K562 (cell line): ENCODE results near the gene PRRT1. TPM values are rescaled to one million over a fixed set of nuclear protein-coding genes. Genes with fewer than 3 reads are reported as not detected.

Experiments
- BRCA1 ChIP-seq, 2 experiments: fragments of 450-650 bp in 1 of 2; sonication (generic) in 1 of 2; formaldehyde crosslinking in 1 of 2; IDR thresholded peaks; 2 replicates each; pipeline versions ENCODE4 v1.5.0 to v1.6.1; 2017 to 2020; ENCODE audit warnings: mild to moderate bottlenecking in 1 of 2, missing genetic modification reagents in 1 of 2
- BRD9 ChIP-seq: fragments of 450-650 bp; IDR thresholded peaks from 2 replicates; pipeline ENCODE4 v1.6.1; 2018; ENCODE audit warnings: low read depth; ENCODE audit not compliant: partially characterized antibody
- DACH1 ChIP-seq: fragments of 450-650 bp; IDR thresholded peaks from 2 replicates; pipeline ENCODE4 v1.6.1; 2018; ENCODE audit not compliant: partially characterized antibody
- DMBX1 ChIP-seq: fragments of 250-450 bp; sonication (Bioruptor Pico); IDR thresholded peaks from 2 replicates; pipeline ENCODE4 v1.8.0; 2022; ENCODE audit warnings: inconsistent platforms, mild to moderate bottlenecking, moderate library complexity, borderline replicate concordance
- FOXK1 ChIP-seq: sonication (generic); formaldehyde crosslinking; IDR thresholded peaks from 2 replicates; pipeline ENCODE4 v1.8.0; 2022; ENCODE audit warnings: missing genetic modification reagents, mild to moderate bottlenecking, borderline replicate concordance
- FOXM1 ChIP-seq, 2 experiments: fragments of 450-650 bp in 1 of 2; sonication (generic) in 1 of 2; formaldehyde crosslinking in 1 of 2; IDR thresholded peaks; 2 replicates each; pipeline versions ENCODE4 v1.6.1 to v1.9.0; 2017 to 2022; ENCODE audit warnings: low read depth in 2 of 2, mild to moderate bottlenecking in 2 of 2, missing genetic modification reagents in 1 of 2, moderate library complexity in 1 of 2
- GATA2 ChIP-seq: sonication (generic); formaldehyde crosslinking; IDR thresholded peaks from 2 replicates; pipeline ENCODE4 v1.4.0; 2020; ENCODE audit warnings: mild to moderate bottlenecking, missing genetic modification reagents
- HIVEP1 ChIP-seq: fragments of 250-450 bp; sonication (Bioruptor Pico); IDR thresholded peaks from 2 replicates; pipeline ENCODE4 v1.4.0; 2020; ENCODE audit warnings: mild to moderate bottlenecking
- HMG20A ChIP-seq: fragments of 450-650 bp; formaldehyde crosslinking; conservative IDR thresholded peaks from 2 replicates; pipeline ENCODE4 v1.4.0; 2020; ENCODE audit warnings: mild to moderate bottlenecking, mixed read lengths
- MCM3 ChIP-seq: fragments of 450-650 bp; IDR thresholded peaks from 2 replicates; pipeline ENCODE4 v1.6.1; 2016
- PHB2 ChIP-seq: fragments of 450-650 bp; IDR thresholded peaks from 2 replicates; pipeline ENCODE4 v1.6.1; 2017; ENCODE audit warnings: low read depth
- PRPF4 ChIP-seq: fragments of 200-400 bp; formaldehyde crosslinking; IDR thresholded peaks from one replicate; pipeline ENCODE4 v1.6.1; 2017; ENCODE audit warnings: low read length, low read depth, mild to moderate bottlenecking; ENCODE audit not compliant: insufficient read depth, poor library complexity, severe bottlenecking
- SMARCA4 ChIP-seq: fragments of 450-650 bp; IDR thresholded peaks from 2 replicates; pipeline ENCODE4 v1.6.1; 2016
- XRCC3 ChIP-seq: fragments of 450-650 bp; IDR thresholded peaks from 2 replicates; pipeline ENCODE4 v1.6.1; 2017; ENCODE audit warnings: mild to moderate bottlenecking, moderate library complexity
- ZKSCAN8 ChIP-seq: fragments of 200-800 bp; sonication (Bioruptor generic); IDR thresholded peaks from 2 replicates; pipeline ENCODE4 v1.6.1; 2016; ENCODE audit warnings: missing genetic modification characterization, missing compliant biosample characterization
- ZNF165 ChIP-seq: fragments of 250-450 bp; sonication (Bioruptor Pico); IDR thresholded peaks from 2 replicates; pipeline ENCODE4 v1.4.0; 2020; ENCODE audit warnings: borderline replicate concordance
- ZNF408 ChIP-seq: fragments of 250-450 bp; sonication (Bioruptor Pico); IDR thresholded peaks from 2 replicates; pipeline ENCODE4 v1.4.0; 2020; ENCODE audit warnings: low read depth, mild to moderate bottlenecking, moderate library complexity
- ZNF785 ChIP-seq: fragments of 250-450 bp; sonication (Bioruptor Pico); IDR thresholded peaks from 2 replicates; pipeline ENCODE4 v1.4.0; 2020; ENCODE audit warnings: mild to moderate bottlenecking
- ZSCAN32 ChIP-seq: fragments of 450-650 bp; formaldehyde crosslinking; IDR thresholded peaks from 2 replicates; pipeline ENCODE4 v1.4.0; 2020; ENCODE audit warnings: mild to moderate bottlenecking, moderate library complexity
- polyA plus RNA-seq, 8 experiments: library from polyadenylated mRNA; depleted of rRNA in 4 of 8; stranded (reverse) in 5 of 8; unstranded in 3 of 8; fragments of >200 nt; fragmentation: Nextera tagmentation in 2 of 8; fragmentation: Illumina TruSeq in 1 of 8; extraction: Ambion mirVana in 2 of 8; extraction: Trizol in 1 of 8; gene quantifications; 2 replicates each; pipeline versions ENCODE4 v1.2.1 to v1.2.3, GENCODE V29; 2011 to 2014; ENCODE audit warnings: inconsistent platforms in 1 of 8, missing spikeins in 1 of 8
- total RNA-seq, 7 experiments: library from RNA; depleted of rRNA in 6 of 7; stranded (reverse); fragments of >200 nt in 6 of 7; fragmentation: Illumina TruSeq in 2 of 7; extraction: Trizol in 2 of 7; gene quantifications; 2 replicates each; pipeline versions ENCODE4 v1.2.1 to v1.2.3, GENCODE V29; 2011 to 2021; ENCODE audit warnings: low replicate concordance in 1 of 7
- TF ChIP-seq, protein P1 (sequence below): IDR thresholded peaks from 2 replicates; pipeline ENCODE4 v1.6.1; 2012; ENCODE audit warnings: low read depth, low read length, improper control_type of control experiment, borderline replicate concordance
- TF ChIP-seq, protein P2 (sequence below), 2 experiments: fragments of 150-350 bp in 1 of 2; IDR thresholded peaks; 2 replicates each; pipeline ENCODE4 v1.6.1; 2012 to 2016; ENCODE audit warnings: low read depth in 2 of 2, low read length in 2 of 2, mild to moderate bottlenecking in 1 of 2, moderate library complexity in 1 of 2
- TF ChIP-seq, protein P3 (sequence below): fragments of 250-450 bp; sonication (Bioruptor Pico); IDR thresholded peaks from 2 replicates; pipeline ENCODE4 v1.4.0; 2020; ENCODE audit warnings: borderline replicate concordance
- TF ChIP-seq, protein P4 (sequence below): sonication (generic); formaldehyde crosslinking; IDR thresholded peaks from 2 replicates; pipeline ENCODE4 v1.8.1; 2023; ENCODE audit warnings: mild to moderate bottlenecking, missing genetic modification reagents, moderate library complexity

PRRT1 gene
- total and polyA plus RNA-seq, 9 of the 15 experiments (the other 6 are each of a cell fraction or from before 2014, with no cell fraction given) = 0.14 to 3.5 (median 0.41) TPM

DNA sequence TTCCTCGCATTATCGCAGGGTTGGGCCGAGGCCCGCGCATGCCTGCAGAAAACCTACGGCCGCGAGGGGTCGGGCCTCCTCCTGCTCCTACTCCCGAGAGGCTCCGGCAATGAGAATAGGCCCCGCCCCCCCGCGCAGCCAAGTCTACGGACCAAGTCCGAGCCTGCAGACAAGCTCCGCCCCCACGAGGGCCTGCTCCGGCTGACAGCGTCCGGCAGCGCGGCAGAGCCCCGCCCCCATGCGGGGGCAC is 43.8 kb upstream of the PRRT1 start (continued):
- no peak for TF ChIP-seq BRCA1 (IDR thresholded peaks at IDR 0.05)
- no peak for TF ChIP-seq BRCA1 (CRISPR knock-in tag; IDR thresholded peaks at IDR 0.05)
- TF ChIP-seq, protein P1, sequence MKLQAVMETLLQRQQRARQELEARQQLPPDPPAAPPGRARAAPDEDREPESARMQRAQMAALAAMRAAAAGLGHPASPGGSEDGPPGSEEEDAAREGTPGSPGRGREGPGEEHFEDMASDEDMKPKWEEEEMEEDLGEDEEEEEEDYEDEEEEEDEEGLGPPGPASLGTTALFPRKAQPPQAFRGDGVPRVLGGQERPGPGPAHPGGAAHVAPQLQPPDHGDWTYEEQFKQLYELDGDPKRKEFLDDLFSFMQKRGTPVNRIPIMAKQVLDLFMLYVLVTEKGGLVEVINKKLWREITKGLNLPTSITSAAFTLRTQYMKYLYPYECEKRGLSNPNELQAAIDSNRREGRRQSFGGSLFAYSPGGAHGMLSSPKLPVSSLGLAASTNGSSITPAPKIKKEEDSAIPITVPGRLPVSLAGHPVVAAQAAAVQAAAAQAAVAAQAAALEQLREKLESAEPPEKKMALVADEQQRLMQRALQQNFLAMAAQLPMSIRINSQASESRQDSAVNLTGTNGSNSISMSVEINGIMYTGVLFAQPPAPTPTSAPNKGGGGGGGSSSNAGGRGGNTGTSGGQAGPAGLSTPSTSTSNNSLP = no peak
- no peak for TF ChIP-seq PRPF4
- no peak for TF ChIP-seq ZSCAN32
- no peak for TF ChIP-seq SMARCA4
- no peak for TF ChIP-seq MCM3
- no peak for TF ChIP-seq BRD9
- TF ChIP-seq, protein P2, sequence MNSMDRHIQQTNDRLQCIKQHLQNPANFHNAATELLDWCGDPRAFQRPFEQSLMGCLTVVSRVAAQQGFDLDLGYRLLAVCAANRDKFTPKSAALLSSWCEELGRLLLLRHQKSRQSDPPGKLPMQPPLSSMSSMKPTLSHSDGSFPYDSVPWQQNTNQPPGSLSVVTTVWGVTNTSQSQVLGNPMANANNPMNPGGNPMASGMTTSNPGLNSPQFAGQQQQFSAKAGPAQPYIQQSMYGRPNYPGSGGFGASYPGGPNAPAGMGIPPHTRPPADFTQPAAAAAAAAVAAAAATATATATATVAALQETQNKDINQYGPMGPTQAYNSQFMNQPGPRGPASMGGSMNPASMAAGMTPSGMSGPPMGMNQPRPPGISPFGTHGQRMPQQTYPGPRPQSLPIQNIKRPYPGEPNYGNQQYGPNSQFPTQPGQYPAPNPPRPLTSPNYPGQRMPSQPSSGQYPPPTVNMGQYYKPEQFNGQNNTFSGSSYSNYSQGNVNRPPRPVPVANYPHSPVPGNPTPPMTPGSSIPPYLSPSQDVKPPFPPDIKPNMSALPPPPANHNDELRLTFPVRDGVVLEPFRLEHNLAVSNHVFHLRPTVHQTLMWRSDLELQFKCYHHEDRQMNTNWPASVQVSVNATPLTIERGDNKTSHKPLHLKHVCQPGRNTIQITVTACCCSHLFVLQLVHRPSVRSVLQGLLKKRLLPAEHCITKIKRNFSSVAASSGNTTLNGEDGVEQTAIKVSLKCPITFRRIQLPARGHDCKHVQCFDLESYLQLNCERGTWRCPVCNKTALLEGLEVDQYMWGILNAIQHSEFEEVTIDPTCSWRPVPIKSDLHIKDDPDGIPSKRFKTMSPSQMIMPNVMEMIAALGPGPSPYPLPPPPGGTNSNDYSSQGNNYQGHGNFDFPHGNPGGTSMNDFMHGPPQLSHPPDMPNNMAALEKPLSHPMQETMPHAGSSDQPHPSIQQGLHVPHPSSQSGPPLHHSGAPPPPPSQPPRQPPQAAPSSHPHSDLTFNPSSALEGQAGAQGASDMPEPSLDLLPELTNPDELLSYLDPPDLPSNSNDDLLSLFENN (IDR thresholded peaks at IDR 0.05; ENCODE audit: low read depth in 2 of 2, low read length in 2 of 2) = no peak
- TF ChIP-seq ZNF165 (CRISPR knock-in tag) = no peak
- no peak for TF ChIP-seq ZNF408 (CRISPR knock-in tag)
- TF ChIP-seq ZNF785 = no peak
- TF ChIP-seq, protein P3, sequence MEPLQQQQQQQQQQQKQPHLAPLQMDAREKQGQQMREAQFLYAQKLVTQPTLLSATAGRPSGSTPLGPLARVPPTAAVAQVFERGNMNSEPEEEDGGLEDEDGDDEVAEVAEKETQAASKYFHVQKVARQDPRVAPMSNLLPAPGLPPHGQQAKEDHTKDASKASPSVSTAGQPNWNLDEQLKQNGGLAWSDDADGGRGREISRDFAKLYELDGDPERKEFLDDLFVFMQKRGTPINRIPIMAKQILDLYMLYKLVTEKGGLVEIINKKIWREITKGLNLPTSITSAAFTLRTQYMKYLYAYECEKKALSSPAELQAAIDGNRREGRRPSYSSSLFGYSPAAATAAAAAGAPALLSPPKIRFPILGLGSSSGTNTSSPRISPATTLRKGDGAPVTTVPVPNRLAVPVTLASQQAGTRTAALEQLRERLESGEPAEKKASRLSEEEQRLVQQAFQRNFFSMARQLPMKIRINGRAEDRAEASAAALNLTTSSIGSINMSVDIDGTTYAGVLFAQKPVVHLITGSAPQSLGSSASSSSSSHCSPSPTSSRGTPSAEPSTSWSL = no peak
- no peak for TF ChIP-seq PHB2
- no peak for TF ChIP-seq FOXM1 (IDR thresholded peaks at IDR 0.05; ENCODE audit: low read depth)
- 0 out of 2 replicates have a peak, but pooled peaks have one; percentile 77 for TF ChIP-seq FOXM1 (CRISPR knock-in tag; IDR thresholded peaks at IDR 0.05; ENCODE audit: low read depth)
- TF ChIP-seq DACH1 = no peak
- no peak for TF ChIP-seq ZKSCAN8 (CRISPR knock-in tag)
- TF ChIP-seq HIVEP1 (CRISPR knock-in tag) = no peak
- TF ChIP-seq HMG20A (CRISPR knock-in tag) = no peak
- TF ChIP-seq, protein P4, sequence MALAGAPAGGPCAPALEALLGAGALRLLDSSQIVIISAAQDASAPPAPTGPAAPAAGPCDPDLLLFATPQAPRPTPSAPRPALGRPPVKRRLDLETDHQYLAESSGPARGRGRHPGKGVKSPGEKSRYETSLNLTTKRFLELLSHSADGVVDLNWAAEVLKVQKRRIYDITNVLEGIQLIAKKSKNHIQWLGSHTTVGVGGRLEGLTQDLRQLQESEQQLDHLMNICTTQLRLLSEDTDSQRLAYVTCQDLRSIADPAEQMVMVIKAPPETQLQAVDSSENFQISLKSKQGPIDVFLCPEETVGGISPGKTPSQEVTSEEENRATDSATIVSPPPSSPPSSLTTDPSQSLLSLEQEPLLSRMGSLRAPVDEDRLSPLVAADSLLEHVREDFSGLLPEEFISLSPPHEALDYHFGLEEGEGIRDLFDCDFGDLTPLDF (CRISPR knock-in tag) = no peak; the same call in 1 of the 2 replicates
- no peak for TF ChIP-seq DMBX1 (CRISPR knock-in tag)
- no peak for TF ChIP-seq FOXK1 (CRISPR knock-in tag)
- no peak for TF ChIP-seq XRCC3
- no peak for TF ChIP-seq GATA2 (CRISPR knock-in tag)
